ENCODE results near the gene DSPP.
"Not testable (repeated sequence)": the region's sequence is repeated elsewhere in the genome, so short reads cannot be mapped to it uniquely, and the experiment has no call there.

DSPP gene

GRCh38 chr4:87608229-87608628, at the start of gene DSPP:
Gene DSPP, plus strand, starts transcription at chr4:87608529. Its CDS starts 2,380 bp downstream, at chr4:87610909.
- no peak for DNase-seq (ENCODE audit: low spot score)

- no peak for DNase-seq (ENCODE audit: low spot score)
These were observed 49.1 kb upstream of the DSPP start for GRCh38 chr4:87559090-87559837.

- no peak for DNase-seq (ENCODE audit: low spot score)
These were observed 47.5 kb upstream of the DSPP start for GRCh38 chr4:87560802-87561201.

DNA sequence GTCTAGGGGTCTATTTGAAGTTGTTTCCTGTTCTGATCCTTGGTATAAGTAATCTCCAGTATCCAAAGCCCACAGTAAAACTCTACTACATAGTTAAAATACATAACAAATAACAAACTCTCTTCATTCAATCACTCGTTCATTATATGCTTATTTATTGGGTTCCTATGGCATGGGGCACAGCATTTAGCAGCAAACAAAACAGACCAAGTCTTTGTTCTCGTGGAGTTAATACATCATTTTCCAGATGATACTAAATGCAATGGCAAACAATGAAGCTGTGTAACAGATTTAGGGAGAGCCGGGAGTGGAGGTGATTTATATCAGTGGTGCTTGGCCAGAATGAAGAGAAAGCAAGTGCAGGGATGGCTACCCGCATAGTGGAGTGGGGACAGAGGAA, 42.6 kb upstream of the DSPP start:
- DNase-seq (ENCODE audit: low spot score), result no peak

DNA sequence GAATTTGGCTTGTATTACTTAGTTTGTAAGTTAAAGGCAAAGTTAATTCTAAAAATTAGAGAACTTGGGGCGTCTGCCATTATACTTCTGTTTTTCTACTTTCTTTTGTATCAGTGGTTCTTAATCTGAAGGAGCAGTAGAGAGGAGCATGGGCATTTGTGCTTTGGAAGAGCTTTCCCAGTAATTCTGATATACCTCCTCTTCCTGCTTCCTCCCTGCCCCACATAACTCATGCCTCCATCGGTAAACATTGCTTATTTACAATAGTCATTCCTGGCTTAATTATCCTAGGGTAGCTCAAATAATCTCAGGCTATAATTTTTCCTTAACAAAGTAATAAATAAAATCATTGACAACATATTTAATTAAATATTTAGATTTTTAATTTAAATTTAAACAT, 42.1 kb upstream of the DSPP start:
- DNase-seq (ENCODE audit: low spot score), result no peak

- DNase-seq (ENCODE audit: low spot score), result no peak
These were observed 41.1 kb upstream of the DSPP start for GRCh38 chr4:87567191-87567590.

- no peak for DNase-seq (ENCODE audit: low spot score)
These were observed 38.0 kb upstream of the DSPP start for GRCh38 chr4:87570290-87570805.

DNA sequence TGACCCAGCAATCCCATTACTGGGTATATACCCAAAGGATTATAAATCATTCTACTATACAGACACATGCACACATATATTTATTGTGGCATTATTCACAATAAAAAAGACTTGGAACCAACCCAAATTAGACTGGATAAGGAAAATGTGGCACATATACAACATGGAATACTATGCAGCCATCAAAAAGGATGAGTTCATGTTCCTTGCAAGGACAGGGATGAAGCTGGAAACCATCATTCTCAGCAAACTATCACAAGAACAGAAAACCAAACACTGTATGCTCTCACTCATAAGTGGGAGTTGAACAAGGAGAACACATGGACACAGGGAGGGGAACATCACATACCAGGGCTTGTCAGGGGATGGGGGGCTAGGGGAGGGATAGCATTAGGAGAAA, 34.0 kb upstream of the DSPP start:
- not testable (repeated sequence) for DNase-seq (ENCODE audit: low spot score)

DNA sequence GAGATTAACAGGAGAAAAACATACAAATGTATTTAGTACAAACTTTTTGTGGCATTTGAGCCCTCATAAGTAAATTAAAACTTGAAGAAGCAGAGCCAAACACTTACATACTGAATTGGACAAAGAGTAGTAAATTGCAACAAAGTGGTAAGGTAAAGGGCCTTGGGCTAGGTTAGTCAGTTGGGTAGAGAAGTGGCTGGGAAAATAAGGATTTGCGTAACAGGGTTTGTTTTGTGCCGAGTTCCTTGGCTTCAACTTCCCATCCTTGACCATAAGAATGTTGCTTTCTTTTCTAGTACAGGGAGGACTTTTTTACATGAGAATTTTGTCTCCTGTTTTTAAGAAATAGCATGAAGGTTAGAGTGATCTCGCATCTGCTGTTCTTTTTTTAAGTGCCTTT, 33.3 kb upstream of the DSPP start:
- no peak for DNase-seq (ENCODE audit: low spot score)

- DNase-seq (ENCODE audit: low spot score), result no peak
These were observed 32.9 kb upstream of the DSPP start for GRCh38 chr4:87575408-87575807.

DNA sequence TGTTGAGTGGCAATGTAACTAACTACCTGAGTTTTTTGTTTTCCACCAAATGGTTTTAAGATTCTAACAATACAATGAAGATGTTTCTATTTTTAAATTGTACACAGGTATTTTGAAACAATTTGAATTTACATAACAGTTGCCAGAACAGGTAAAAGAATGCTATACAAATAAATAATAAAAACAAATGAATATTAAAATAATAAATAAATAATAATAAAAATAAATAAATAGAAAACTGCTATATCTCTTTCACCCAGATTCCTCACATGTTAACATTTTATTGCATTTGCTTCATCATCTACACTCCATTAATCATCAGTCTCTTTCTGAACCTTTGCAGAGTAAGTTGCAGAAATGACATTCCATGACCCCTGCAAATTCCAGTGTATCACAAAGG, 32.3 kb upstream of the DSPP start:
- no peak for DNase-seq (ENCODE audit: low spot score)

DNA sequence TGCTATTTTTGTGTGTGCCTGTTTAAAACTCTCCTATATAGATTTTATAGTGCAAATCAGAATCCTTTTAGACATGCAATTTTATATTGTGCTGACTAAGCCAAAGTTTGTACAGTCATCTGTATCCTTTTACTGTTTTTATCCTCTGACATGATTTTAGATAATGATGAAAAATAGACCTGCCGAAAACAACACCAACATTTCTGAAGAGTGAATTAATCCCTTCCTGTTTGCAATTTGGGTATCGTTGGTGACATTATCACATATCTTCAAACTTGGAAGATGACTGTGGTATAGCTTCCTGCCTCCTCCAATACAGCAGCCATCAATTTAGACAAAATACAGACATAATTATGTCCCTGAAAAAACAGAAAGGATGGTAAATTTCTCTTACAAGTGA, 28.9 kb upstream of the DSPP start:
- DNase-seq (ENCODE audit: low spot score), result no peak

GRCh38 chr4:87580057-87580456, 28.3 kb upstream of the DSPP start:
- no peak for DNase-seq (ENCODE audit: low spot score)

DNA sequence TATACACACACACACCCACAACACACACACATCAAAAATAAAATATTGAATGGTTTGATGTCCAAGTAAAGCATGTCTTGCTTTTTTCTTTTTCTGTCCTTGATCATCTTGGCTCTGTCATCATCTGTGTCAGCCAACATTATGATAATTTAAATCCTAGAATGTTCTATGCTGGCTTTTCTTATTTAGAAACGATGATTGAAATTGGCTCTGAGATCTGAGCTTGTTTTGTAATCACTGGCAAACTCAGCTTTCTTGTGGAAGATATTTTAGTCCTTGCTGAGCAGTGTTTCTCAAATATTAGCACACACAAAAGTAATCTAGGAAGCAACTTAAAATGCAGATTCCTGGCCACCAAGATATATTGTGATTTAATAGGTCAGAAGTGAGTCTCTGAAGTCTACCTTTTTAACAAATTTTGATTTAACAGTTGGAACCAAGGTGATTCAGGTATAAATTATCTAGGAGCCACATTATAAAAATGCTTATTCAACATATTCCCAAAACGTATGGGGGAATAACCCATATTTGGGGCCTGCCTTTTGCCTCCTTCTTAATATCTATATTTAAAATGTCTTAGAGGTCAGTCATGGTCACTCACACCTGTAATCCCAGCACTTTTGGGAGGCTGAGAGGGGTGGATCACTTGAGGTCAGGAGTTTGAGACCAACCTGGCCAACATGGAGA, 24.0 kb upstream of the DSPP start:
- DNase-seq (ENCODE audit: low spot score), result no peak

GRCh38 chr4:87589531-87589930, 18.8 kb upstream of the DSPP start:
- no peak for DNase-seq (ENCODE audit: low spot score)

DNA sequence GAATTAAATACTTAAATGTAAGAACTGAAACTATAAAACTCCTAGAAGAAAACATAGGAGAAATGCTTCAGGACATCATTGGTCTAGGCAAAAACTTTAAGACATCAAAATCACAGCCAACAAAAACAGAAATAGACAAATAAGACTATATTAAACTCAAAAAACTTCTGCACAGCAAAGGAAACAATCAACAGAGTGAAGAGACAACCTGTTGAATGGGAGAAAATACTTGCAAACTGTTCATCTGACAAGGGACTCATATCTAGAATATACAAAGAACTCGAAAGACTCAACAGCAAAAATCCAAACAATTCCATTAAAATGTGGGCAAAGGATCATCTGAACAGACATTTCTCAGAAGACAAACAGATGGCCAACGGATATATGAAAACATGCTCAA, 16.2 kb upstream of the DSPP start:
- DNase-seq (ENCODE audit: low spot score), result no peak

- no peak for DNase-seq (ENCODE audit: low spot score)
These were observed 7.0 kb upstream of the DSPP start for GRCh38 chr4:87601361-87601760.

DNA sequence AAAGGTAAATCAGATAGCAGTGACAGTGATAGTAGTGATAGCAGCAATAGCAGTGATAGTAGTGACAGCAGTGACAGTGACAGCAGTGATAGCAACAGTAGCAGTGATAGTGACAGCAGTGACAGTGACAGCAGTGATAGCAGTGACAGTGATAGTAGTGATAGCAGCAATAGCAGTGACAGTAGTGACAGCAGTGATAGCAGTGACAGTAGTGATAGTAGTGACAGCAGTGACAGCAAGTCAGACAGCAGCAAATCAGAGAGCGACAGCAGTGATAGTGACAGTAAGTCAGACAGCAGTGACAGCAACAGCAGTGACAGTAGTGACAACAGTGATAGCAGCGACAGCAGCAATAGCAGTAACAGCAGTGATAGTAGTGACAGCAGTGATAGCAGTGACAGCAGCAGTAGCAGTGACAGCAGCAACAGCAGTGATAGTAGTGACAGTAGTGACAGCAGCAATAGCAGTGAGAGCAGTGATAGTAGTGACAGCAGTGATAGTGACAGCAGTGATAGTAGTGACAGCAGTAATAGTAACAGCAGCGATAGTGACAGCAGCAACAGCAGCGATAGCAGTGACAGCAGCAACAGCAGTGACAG, 6.1 kb downstream of the DSPP start:
- DNase-seq (ENCODE audit: low spot score), result no peak

GRCh38 chr4:87616268-87616667, 7.9 kb downstream of the DSPP start:
- no peak for DNase-seq (ENCODE audit: low spot score)

DNA sequence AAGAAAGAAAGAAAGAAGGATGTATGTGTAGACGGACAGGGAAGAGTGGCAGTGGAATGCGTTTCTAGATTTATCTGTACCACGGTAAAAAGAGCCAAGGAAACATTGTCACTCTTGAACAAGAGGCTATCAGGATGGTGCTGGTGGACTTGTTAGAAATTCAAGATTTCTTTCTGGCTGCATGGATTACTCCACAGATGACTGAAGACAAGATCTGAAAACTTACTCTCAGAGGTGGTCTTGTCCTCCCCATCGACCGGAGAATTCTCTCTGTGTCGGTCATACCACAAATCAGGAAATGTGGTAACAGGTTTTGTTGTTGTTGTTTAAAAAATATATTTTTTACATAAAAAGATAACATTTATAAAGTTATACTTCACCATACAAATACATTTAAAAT, 11.8 kb downstream of the DSPP start:
- DNase-seq (ENCODE audit: low spot score), result no peak

GRCh38 chr4:87620491-87620890, 12.2 kb downstream of the DSPP start:
- no peak for DNase-seq (ENCODE audit: low spot score)

GRCh38 chr4:87622303-87622702, 14.0 kb downstream of the DSPP start:
- DNase-seq (ENCODE audit: low spot score), result no peak

- DNase-seq (ENCODE audit: low spot score), result no peak
These were observed 16.4 kb downstream of the DSPP start for GRCh38 chr4:87624698-87625097.
